ENCODE data around the gene NHLH1. TPM values are rescaled to one million over a fixed set of nuclear protein-coding genes. Genes with fewer than 3 reads are reported as not detected.

Gene NHLH1
- total RNA-seq, 6 donors from 2014 or later, result 0.20 to 1.0 (median 0.33) TPM; not detected in 3

- DNase-seq, result peak in 1 of 2 donors; percentile 20
- Histone ChIP-seq H3K36me3 (peaks cover 0 to 41% (median 6%) of the 10 kb centered on the region in 4 donors), H3K9me3 (no peaks in the 10 kb centered on the region), H3K4me1 (no peaks in the 10 kb centered on the region), H3K27ac (no peak overlapping the region), H3K27me3 (no peaks in the 10 kb centered on the region), H3K4me3 (no peak overlapping the region)
- 96 to 97% methylated on average over 7 of the region's 7 CpGs for WGBS, 2 donors
- no peak for ATAC-seq (ENCODE audit: low FRiP score in 2 of 2)
- TF ChIP-seq POLR2A (IDR thresholded peaks at IDR 0.05) (no peak), CTCF (IDR thresholded peaks at IDR 0.05) (no peak)
Measured at GRCh38 chr1:160420881-160421842, 54.3 kb downstream of the NHLH1 start.

- WGBS, 2 donors, result 96 to 97% methylated on average over 5 of the region's 5 CpGs
- TF ChIP-seq EP300 (IDR thresholded peaks at IDR 0.05) (no peak), POLR2AphosphoS5 (IDR thresholded peaks at IDR 0.05) (no peak), POLR2A (IDR thresholded peaks at IDR 0.05) (no peak)
Measured at GRCh38 chr1:160421881-160422280, 55.0 kb downstream of the NHLH1 start.

More at GRCh38 chr1:160421881-160422280, 55.0 kb downstream of the NHLH1 start:
- H3K4me1 ChIP-seq, result no peaks in the 10 kb centered on the region
- no peak overlapping the region for H3K27ac ChIP-seq
- H3K9me3 ChIP-seq, result no peaks in the 10 kb centered on the region
- H3K27me3 ChIP-seq, result no peaks in the 10 kb centered on the region
- no peak overlapping the region for H3K4me3 ChIP-seq
- no peak for DNase-seq
- H3K36me3 ChIP-seq, result peaks cover 0 to 48% (median 6%) of the 10 kb centered on the region in 4 donors
- ATAC-seq (ENCODE audit: low FRiP score in 2 of 2), result no peak

Small RNA genes within 50 kb of the gene (small RNA-seq; reads per million reads assigned to genes)
- gene RF00019 (0 reads per million in 4 donors), gene RNU4-42P (0 to 0.11 (median 0.03) reads per million in 4 donors)

Other genes with a start within 250 kb of the NHLH1 start
- under 1 TPM in 2 of 6 donors, not detected in 4; 0.52 to 0.61 TPM for gene ATP1A4, start 215.5 kb upstream of the NHLH1 start, total RNA-seq
- under 1 TPM in 2 of 6 donors, not detected in 4; 0.17 to 0.91 TPM for gene CASQ1, start 176.5 kb upstream of the NHLH1 start, total RNA-seq
- gene PEA15, start 161.7 kb upstream of the NHLH1 start, total RNA-seq, result 100 to 1,000 TPM in 1 of 6 donors, 10 to 100 TPM in 5; 30.4 to 174 (median 67.9) TPM
- gene DCAF8, start 104.5 kb upstream of the NHLH1 start, total RNA-seq, result 100 to 1,000 TPM; 108 to 340 (median 155) TPM
- gene PEX19, start 81.9 kb upstream of the NHLH1 start, total RNA-seq, result 10 to 100 TPM; 28.3 to 69.1 (median 40.6) TPM
- 100 to 1,000 TPM in 5 of 6 donors, 10 to 100 TPM in 1; 99.4 to 165 (median 141) TPM for gene COPA, start 23.8 kb upstream of the NHLH1 start, total RNA-seq
- 100 to 1,000 TPM in 2 of 6 donors, 10 to 100 TPM in 4; 55.9 to 116 (median 70.8) TPM for gene NCSTN, start 23.7 kb upstream of the NHLH1 start, total RNA-seq
- 1 to 10 TPM; 2.0 to 4.8 (median 2.7) TPM for gene VANGL2, start 33.5 kb downstream of the NHLH1 start, total RNA-seq
- gene SLAMF6, start 156.2 kb downstream of the NHLH1 start, total RNA-seq, result 10 to 100 TPM in 1 of 6 donors, 1 to 10 TPM in 5; 2.7 to 10.7 (median 3.4) TPM
- 10 to 100 TPM in 5 of 6 donors, 1 to 10 TPM in 1; 8.9 to 26.4 (median 17.4) TPM for gene CD84, start 212.4 kb downstream of the NHLH1 start, total RNA-seq